Skeletal muscle cell (primary cell): ENCODE measurements around the gene UBQLN4.
"Not testable (repeated sequence)": the region's sequence is repeated elsewhere in the genome, so short reads cannot be mapped to it uniquely, and the experiment has no call there.

Experiments used
- DNase-seq: peaks from one replicate; pipeline ENCODE4 v3.0.0-alpha.2; 2010; ENCODE audit warnings: low read depth
- H3K4me3 ChIP-seq: 2 replicates; pipeline ENCODE4 v1.5.1; 2011; ENCODE audit warnings: low read depth, mild to moderate bottlenecking, control low read depth, low read length, moderate library complexity

UBQLN4 gene

GRCh38 chr1:156065212-156065611, 11.6 kb upstream of the UBQLN4 start:
- no peak overlapping the region for H3K4me3 ChIP-seq
- DNase-seq: no peak

GRCh38 chr1:156064615-156065014, 11.0 kb upstream of the UBQLN4 start:
- no peak overlapping the region for H3K4me3 ChIP-seq
- no peak for DNase-seq

GRCh38 chr1:156063997-156064285, 10.3 kb upstream of the UBQLN4 start:
- no peak for DNase-seq
- H3K4me3 ChIP-seq: no peak overlapping the region

- no peak for DNase-seq
- no peak overlapping the region for H3K4me3 ChIP-seq
Observed at GRCh38 chr1:156062189-156062588, 8.6 kb upstream of the UBQLN4 start.

GRCh38 chr1:156060937-156061636, 7.5 kb upstream of the UBQLN4 start, which contains the start of gene RAB25:
RAB25 (plus strand) TSS chr1:156061160; CDS start chr1:156061401, 241 bp downstream.
- no peak within 1 kb of the TSS for H3K4me3 ChIP-seq
- DNase-seq: no peak

- DNase-seq: no peak
- no peak overlapping the region for H3K4me3 ChIP-seq
Observed at GRCh38 chr1:156056326-156056849, 2.8 kb upstream of the UBQLN4 start.

- DNase-seq: no peak
- H3K4me3 ChIP-seq: peak overlapping the region; percentile 82
Observed at GRCh38 chr1:156055281-156056048, 1.9 kb upstream of the UBQLN4 start.

GRCh38 chr1:156054500-156055280, 1.1 kb upstream of the UBQLN4 start, which contains the start of gene LAMTOR2:
LAMTOR2 (plus strand) TSS chr1:156054782; CDS start chr1:156054890, 108 bp downstream.
- peak within 1 kb of the TSS; percentile 82 for H3K4me3 ChIP-seq

GRCh38 chr1:156052862-156053767, 483 bp downstream of the UBQLN4 start:
- peak overlapping the region; percentile 85 for H3K4me3 ChIP-seq
- DNase-seq: no peak

More at GRCh38 chr1:156054500-156055280, 1.1 kb upstream of the UBQLN4 start, which contains the start of gene LAMTOR2:
- peak; percentile 83 for DNase-seq

- no peak overlapping the region for H3K4me3 ChIP-seq
- DNase-seq: no peak
Observed at GRCh38 chr1:156051011-156051725, 2.4 kb downstream of the UBQLN4 start.

- H3K4me3 ChIP-seq: no peak overlapping the region
- no peak for DNase-seq
Observed at GRCh38 chr1:156050376-156050775, 3.2 kb downstream of the UBQLN4 start.

- H3K4me3 ChIP-seq: no peak overlapping the region
- no peak for DNase-seq
Observed at GRCh38 chr1:156048663-156049258, 4.8 kb downstream of the UBQLN4 start.

GRCh38 chr1:156045076-156045475, 8.5 kb downstream of the UBQLN4 start:
- DNase-seq: no peak
- no peak overlapping the region for H3K4me3 ChIP-seq

- no peak for DNase-seq
Observed at GRCh38 chr1:156042828-156043227, 10.8 kb downstream of the UBQLN4 start.

GRCh38 chr1:156034991-156035390, 18.6 kb downstream of the UBQLN4 start:
- DNase-seq, H3K4me3 ChIP-seq: not testable (repeated sequence)

More at GRCh38 chr1:156042828-156043227, 10.8 kb downstream of the UBQLN4 start:
- H3K4me3 ChIP-seq: no peak overlapping the region

- no peak for DNase-seq
- no peak overlapping the region for H3K4me3 ChIP-seq
Observed at GRCh38 chr1:156033011-156033410, 20.6 kb downstream of the UBQLN4 start.

GRCh38 chr1:156026588-156026987, 27.0 kb downstream of the UBQLN4 start:
- H3K4me3 ChIP-seq: no peak overlapping the region
- no peak for DNase-seq

GRCh38 chr1:156025876-156026275, 27.7 kb downstream of the UBQLN4 start:
- no peak for DNase-seq
- no peak overlapping the region for H3K4me3 ChIP-seq
